ENCODE data around the gene THRB.

The THRB gene

GRCh38 chr3:24462737-24463136 lies 31.9 kb downstream of the THRB start:
- TF ChIP-seq, protein P1, sequence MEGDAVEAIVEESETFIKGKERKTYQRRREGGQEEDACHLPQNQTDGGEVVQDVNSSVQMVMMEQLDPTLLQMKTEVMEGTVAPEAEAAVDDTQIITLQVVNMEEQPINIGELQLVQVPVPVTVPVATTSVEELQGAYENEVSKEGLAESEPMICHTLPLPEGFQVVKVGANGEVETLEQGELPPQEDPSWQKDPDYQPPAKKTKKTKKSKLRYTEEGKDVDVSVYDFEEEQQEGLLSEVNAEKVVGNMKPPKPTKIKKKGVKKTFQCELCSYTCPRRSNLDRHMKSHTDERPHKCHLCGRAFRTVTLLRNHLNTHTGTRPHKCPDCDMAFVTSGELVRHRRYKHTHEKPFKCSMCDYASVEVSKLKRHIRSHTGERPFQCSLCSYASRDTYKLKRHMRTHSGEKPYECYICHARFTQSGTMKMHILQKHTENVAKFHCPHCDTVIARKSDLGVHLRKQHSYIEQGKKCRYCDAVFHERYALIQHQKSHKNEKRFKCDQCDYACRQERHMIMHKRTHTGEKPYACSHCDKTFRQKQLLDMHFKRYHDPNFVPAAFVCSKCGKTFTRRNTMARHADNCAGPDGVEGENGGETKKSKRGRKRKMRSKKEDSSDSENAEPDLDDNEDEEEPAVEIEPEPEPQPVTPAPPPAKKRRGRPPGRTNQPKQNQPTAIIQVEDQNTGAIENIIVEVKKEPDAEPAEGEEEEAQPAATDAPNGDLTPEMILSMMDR (IDR thresholded peaks at IDR 0.05; ENCODE audit: low read depth, low read length), result no peak
- DNase-seq (ENCODE audit: extremely low read depth, low read depth), result no peak

- no peak for DNase-seq (ENCODE audit: extremely low read depth, low read depth)
- TF ChIP-seq, protein P1 (IDR thresholded peaks at IDR 0.05; ENCODE audit: low read depth, low read length), result no peak
These were observed 33.7 kb downstream of the THRB start for GRCh38 chr3:24460974-24461373.

- TF ChIP-seq, protein P1 (IDR thresholded peaks at IDR 0.05; ENCODE audit: low read depth, low read length), result no peak
- no peak for DNase-seq (ENCODE audit: extremely low read depth, low read depth)
These were observed 36.9 kb downstream of the THRB start for GRCh38 chr3:24457719-24458118.

GRCh38 chr3:24454856-24455255 lies 39.8 kb downstream of the THRB start:
- no peak for DNase-seq (ENCODE audit: extremely low read depth, low read depth)
- TF ChIP-seq, protein P1 (IDR thresholded peaks at IDR 0.05; ENCODE audit: low read depth, low read length), result no peak

DNA sequence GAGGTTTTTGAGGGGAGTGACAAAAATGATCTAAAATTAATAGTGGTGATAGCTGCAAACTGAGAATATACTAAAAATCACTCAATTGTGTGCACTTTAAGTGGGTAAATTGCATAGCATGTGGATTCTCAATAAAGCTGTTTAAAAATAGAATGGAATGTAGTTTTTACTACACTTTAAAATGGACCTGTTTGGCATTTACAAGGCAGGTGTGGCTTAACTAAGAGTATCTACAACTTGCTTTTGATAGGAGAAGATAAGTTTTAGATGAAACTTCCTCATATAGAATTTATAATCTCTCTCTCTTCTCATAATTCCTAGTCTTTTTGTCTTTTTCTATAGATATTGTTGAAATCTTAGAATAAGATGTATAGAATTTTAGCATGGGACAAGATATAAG lies 40.3 kb downstream of the THRB start:
- TF ChIP-seq, protein P1 (IDR thresholded peaks at IDR 0.05; ENCODE audit: low read depth, low read length), result no peak
- no peak for DNase-seq (ENCODE audit: extremely low read depth, low read depth)

DNA sequence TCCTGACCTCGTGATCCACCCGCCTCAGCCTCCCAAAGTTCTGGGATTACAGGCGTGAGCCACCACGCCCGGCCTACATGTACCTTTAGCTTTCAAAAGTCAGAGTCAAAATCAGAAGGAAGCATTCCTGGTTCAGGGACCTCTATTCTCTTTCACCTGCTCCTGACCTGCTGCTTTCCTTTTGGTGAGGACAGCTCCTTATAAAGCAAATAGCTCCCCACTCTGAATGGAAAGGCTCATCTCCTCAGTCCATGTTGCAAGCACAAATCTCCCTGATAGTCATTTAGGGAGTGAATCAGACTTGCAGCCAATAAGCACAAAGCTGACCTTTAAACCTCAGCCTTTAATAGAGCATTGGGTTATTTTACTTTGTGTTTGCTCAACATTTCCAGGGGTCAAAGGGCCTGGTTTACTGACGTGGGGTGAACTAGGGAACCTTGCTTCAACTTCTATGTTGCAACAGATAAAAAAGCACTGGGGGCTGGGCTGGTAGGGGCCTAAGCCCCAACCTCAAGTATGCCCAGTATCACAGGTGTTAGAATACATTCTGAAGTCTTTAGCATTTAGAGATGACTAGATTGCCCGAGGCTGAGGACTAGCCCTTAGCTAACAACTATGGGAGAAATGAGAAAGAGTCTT lies 43.1 kb downstream of the THRB start:
- no peak for DNase-seq (ENCODE audit: extremely low read depth, low read depth)
- TF ChIP-seq, protein P1 (IDR thresholded peaks at IDR 0.05; ENCODE audit: low read depth, low read length), result no peak

DNA sequence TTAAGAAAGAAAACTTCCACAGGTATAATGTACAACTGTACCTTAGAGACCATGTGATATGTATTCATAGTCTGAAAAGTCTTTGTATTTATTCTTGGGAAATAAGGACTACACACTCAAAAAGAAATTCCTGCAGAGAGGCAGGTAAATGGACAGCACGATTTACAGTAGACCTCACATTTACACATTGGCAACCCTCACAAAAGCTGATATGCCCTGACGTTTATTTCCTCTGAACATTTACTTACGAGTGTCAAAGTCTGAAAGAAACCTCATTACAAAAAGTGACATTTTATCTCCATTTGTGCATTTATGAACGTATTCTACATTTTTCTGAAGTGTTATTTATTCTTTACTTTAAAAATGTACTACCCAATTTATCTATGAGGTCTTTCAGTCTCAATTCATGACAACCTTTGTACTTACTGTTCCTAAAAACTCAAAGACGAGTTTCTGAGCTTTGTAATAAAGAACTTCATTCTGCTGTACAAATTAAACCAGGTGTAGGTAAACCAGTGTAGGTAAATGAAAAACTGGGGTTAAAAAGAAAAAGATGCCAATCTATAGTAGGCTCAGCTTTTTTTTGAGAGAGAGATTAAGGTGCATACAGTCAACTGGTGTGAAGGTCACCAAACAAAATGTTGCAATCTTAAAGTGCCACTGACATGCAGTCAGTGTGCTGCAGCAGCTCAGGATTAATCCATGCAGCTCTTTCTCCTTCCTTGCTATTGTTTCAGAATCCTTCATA lies 44.3 kb downstream of the THRB start:
- DNase-seq (ENCODE audit: extremely low read depth, low read depth), result no peak
- TF ChIP-seq, protein P1 (IDR thresholded peaks at IDR 0.05; ENCODE audit: low read depth, low read length), result no peak
